ENCODE results near the gene CNTN1. TPM values are rescaled to one million over a fixed set of nuclear protein-coding genes. Genes with fewer than 3 reads are reported as not detected.

Gene CNTN1
- total RNA-seq, 4 donors from 2014 or later = 7.5 to 34.2 (median 19.4) TPM

- 95 to 96% methylated on average over 2 of the region's 2 CpGs for WGBS, 2 donors
- no peak for DNase-seq (ENCODE audit: low spot score in 2 of 2)
- H3K4me3 ChIP-seq (ENCODE audit: low read depth, poor library complexity, severe bottlenecking) = no peak overlapping the region
- intact Hi-C loops (cut with DNase I; ENCODE audit: low total_unique reads) = no loop called here
- TF ChIP-seq POLR2A (IDR thresholded peaks at IDR 0.05) = no peak
These were observed 108.8 kb downstream of the CNTN1 start for GRCh38 chr12:40801082-40801481.

GRCh38 chr12:40801861-40802260 lies 109.6 kb downstream of the CNTN1 start:
- WGBS, 2 donors = 84 to 87% methylated on average over 2 of the region's 2 CpGs
- no peak overlapping the region for H3K4me3 ChIP-seq (ENCODE audit: low read depth, poor library complexity, severe bottlenecking)
- no peak for DNase-seq (ENCODE audit: low spot score in 2 of 2)
- intact Hi-C loops (cut with DNase I; ENCODE audit: low total_unique reads) = no loop called here
- no peak for TF ChIP-seq POLR2A (IDR thresholded peaks at IDR 0.05)
- TF ChIP-seq CTCF (IDR thresholded peaks at IDR 0.05) = no peak

- intact Hi-C loops (cut with DNase I; ENCODE audit: low total_unique reads) = no loop called here
- TF ChIP-seq POLR2A (IDR thresholded peaks at IDR 0.05) (no peak), CTCF (IDR thresholded peaks at IDR 0.05) (no peak)
- 56 to 58% methylated on average over 1 of the region's 1 CpG for WGBS, 2 donors
- H3K4me3 ChIP-seq (ENCODE audit: low read depth, poor library complexity, severe bottlenecking) = no peak overlapping the region
- no peak for DNase-seq (ENCODE audit: low spot score in 2 of 2)
These were observed 110.4 kb downstream of the CNTN1 start for GRCh38 chr12:40802656-40803055.

GRCh38 chr12:40819436-40820108 lies 127.3 kb downstream of the CNTN1 start:
- TF ChIP-seq CTCF (IDR thresholded peaks at IDR 0.05) (no peak), POLR2A (IDR thresholded peaks at IDR 0.05) (no peak)
- intact Hi-C loops (cut with DNase I; ENCODE audit: low total_unique reads) = loop anchor here (5.0 kb wide), 1 partner anchor 98 kb away; no protein-coding TSS in a partner anchor
- no peak overlapping the region for H3K4me3 ChIP-seq (ENCODE audit: low read depth, poor library complexity, severe bottlenecking)
- DNase-seq (ENCODE audit: low spot score in 2 of 2) = peak in 1 of 2 donors; percentile 83
- WGBS, 2 donors = 36 to 39% methylated on average over 12 of the region's 12 CpGs

DNA sequence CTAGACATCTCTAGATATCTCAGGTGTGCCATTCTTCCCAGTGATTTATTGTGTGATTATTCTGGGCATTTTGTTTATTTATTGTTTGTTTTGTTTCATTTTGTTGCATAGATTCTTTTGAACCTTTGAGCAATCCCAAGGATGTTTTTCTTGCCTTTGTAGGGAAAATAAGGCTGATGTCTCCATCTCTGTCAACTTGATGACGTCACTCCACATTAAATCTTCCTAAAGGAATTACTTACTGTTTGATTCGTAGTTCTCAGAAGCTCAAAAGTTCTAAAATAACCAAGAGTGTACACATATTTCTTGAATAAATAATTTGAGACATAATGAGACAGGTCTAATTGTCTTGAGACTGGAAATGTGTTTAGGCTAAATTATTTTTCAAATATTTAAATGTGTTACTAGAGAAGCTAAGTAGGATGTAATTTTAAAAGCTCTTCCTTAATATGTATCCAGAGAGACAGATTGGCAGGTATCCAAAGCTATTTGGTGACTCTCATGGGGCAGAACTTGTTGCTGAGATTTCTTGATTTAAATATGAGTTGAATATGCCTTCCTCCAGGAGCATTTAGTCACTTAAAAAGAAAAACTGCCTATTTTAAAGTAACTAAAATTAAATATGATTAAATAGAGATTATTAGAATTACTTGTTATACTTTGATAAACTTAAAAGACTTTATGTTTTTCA lies 128.7 kb downstream of the CNTN1 start:
- no peak for DNase-seq (ENCODE audit: low spot score in 2 of 2)
- intact Hi-C loops (cut with DNase I; ENCODE audit: low total_unique reads) = loop anchor here (5.0 kb wide), 1 partner anchor 96 kb away; no protein-coding TSS in a partner anchor
- WGBS, 2 donors = 26 to 53% methylated on average over 2 of the region's 2 CpGs

More for the DNA sequence above, 128.7 kb downstream of the CNTN1 start:
- no peak for TF ChIP-seq CTCF (IDR thresholded peaks at IDR 0.05)
- no peak for TF ChIP-seq POLR2A (IDR thresholded peaks at IDR 0.05)
- no peak overlapping the region for H3K4me3 ChIP-seq (ENCODE audit: low read depth, poor library complexity, severe bottlenecking)

Measured in lower leg skin (tissue), 4 donors.